Breast epithelium (tissue), 3 donors: ENCODE measurements around the gene CIAO3.

Source experiments
- CTCF ChIP-seq, 3 donors: fragments of 450-650 bp; IDR thresholded peaks; one replicate each; pipeline ENCODE4 v1.5.1; 2016 to 2017; ENCODE audit warnings: antibody characterized with exemption in 3 of 3, mild to moderate bottlenecking in 3 of 3, moderate library complexity in 3 of 3
- POLR2AphosphoS5 ChIP-seq, 3 donors: sonication (generic); formaldehyde crosslinking; IDR thresholded peaks; one replicate each; pipeline ENCODE4 v1.6.1; 2017; ENCODE audit warnings: antibody characterized with exemption in 3 of 3

- TF ChIP-seq POLR2AphosphoS5 (IDR thresholded peaks at IDR 0.05) (no peak), CTCF (IDR thresholded peaks at IDR 0.05) (no peak)
Measured at GRCh38 chr16:720447-720989, 20.3 kb downstream of the CIAO3 start.
